NB4 (cell line): ENCODE results near the gene TBC1D14.

Source experiments
- DNase-seq: peaks from one replicate; pipeline ENCODE4 v3.0.0; 2010; ENCODE audit warnings: low read depth
- H3K4me3 ChIP-seq: one replicate; pipeline ENCODE4 v1.5.1; 2011; ENCODE audit warnings: mild to moderate bottlenecking, low read depth, low read length, moderate library complexity
- CTCF ChIP-seq: IDR thresholded peaks from one replicate; pipeline ENCODE4 v1.5.1; 2012; ENCODE audit warnings: low read depth, low read length
- MAX ChIP-seq: IDR thresholded peaks from 2 replicates; pipeline ENCODE4 v1.6.1; 2011; ENCODE audit warnings: low read depth, low read length
- MYC ChIP-seq: IDR thresholded peaks from 2 replicates; pipeline ENCODE4 v1.6.1; 2011; ENCODE audit warnings: low read depth, low read length
- POLR2A ChIP-seq: IDR thresholded peaks from 2 replicates; pipeline ENCODE4 v1.6.1; 2011; ENCODE audit warnings: mild to moderate bottlenecking; ENCODE audit not compliant: insufficient read length; ENCODE audit errors: extremely low read depth

TBC1D14 gene

GRCh38 chr4:6991249-6991648, 81.6 kb downstream of the TBC1D14 start:
- H3K4me3 ChIP-seq, result no peak overlapping the region
- no peak for DNase-seq
- TF ChIP-seq MYC (no peak), POLR2A (no peak), CTCF (no peak), MAX (no peak)

- DNase-seq, result peak; percentile 27
- no peak overlapping the region for H3K4me3 ChIP-seq
- TF ChIP-seq POLR2A (no peak), MYC (no peak), CTCF (no peak), MAX (no peak)
Measured at GRCh38 chr4:6991771-6992557, 82.3 kb downstream of the TBC1D14 start.

- no peak for DNase-seq
- TF ChIP-seq POLR2A, result no peak
- TF ChIP-seq MAX, result no peak
- no peak overlapping the region for H3K4me3 ChIP-seq
Measured at GRCh38 chr4:6992728-6993677, 83.4 kb downstream of the TBC1D14 start.

- TF ChIP-seq MAX, result no peak
- no peak for TF ChIP-seq CTCF
- no peak for TF ChIP-seq POLR2A
- TF ChIP-seq MYC, result no peak
- DNase-seq, result no peak
- H3K4me3 ChIP-seq, result no peak overlapping the region
Measured at GRCh38 chr4:6996481-6996880, 86.9 kb downstream of the TBC1D14 start.

- TF ChIP-seq POLR2A, result no peak
- TF ChIP-seq CTCF, result no peak
- TF ChIP-seq MYC, result no peak
- TF ChIP-seq MAX, result no peak
- no peak overlapping the region for H3K4me3 ChIP-seq
- peak; percentile 64 for DNase-seq
Measured at GRCh38 chr4:6999172-7000086, 89.8 kb downstream of the TBC1D14 start.
